HG02884 (cell line): ENCODE measurements around the gene BTBD16.

ENCODE experiments used
- ATAC-seq: cut with Tn5 transposase; IDR thresholded peaks from one replicate; pipeline ENCODE4 v1.9.1; 2021; ENCODE audit warnings: mild to moderate bottlenecking, moderate library complexity; ENCODE audit not compliant: unreplicated experiment

Gene BTBD16

GRCh38 chr10:122308417-122309141, 37.5 kb downstream of the BTBD16 start:
- ATAC-seq: no peak

- ATAC-seq: no peak
These were observed 39.4 kb downstream of the BTBD16 start for GRCh38 chr10:122310311-122311050.

GRCh38 chr10:122311051-122311410, 39.9 kb downstream of the BTBD16 start:
- no peak for ATAC-seq

DNA sequence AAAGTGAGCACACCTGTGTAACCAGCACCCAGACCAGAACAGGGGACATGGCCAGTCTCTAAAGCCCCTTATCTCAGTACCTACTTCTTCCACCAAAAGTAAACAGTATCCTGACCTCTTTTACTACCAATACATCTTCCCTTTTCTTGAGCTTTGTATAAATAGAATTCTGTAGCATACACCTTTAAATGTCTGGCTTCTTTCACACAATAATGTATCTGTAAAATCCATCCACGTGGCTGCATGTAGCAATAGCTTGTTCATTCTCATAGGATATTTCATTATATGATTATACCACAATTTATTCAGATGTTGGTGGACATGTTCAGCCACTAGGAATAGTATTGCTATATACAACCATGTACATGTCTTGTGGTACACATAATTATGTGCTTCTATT, 40.6 kb downstream of the BTBD16 start:
- ATAC-seq: no peak

- no peak for ATAC-seq
These were observed 45.3 kb downstream of the BTBD16 start for GRCh38 chr10:122316224-122316884.

- ATAC-seq: no peak
These were observed 50.9 kb downstream of the BTBD16 start for GRCh38 chr10:122321960-122322359.

DNA sequence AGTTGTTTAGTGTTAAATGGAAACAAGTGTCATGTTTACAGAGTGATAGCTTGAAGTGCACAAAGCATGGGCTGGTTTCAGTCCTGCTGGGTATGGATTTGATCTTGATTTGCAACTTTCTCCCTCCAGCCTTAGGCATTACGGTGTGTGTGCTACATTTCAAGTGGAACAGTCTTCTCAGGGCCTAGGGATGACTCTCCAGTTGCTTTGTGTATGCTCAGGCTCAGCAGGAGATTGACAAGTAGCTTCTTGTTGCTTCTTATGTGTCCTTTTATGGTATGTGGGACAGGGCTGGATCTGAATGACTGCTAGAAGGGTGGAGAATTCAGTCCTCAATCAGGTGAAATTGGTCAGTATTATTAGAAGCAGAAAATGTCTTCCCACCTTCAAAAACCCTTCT, 52.1 kb downstream of the BTBD16 start:
- no peak for ATAC-seq

- no peak for ATAC-seq
These were observed 53.0 kb downstream of the BTBD16 start for GRCh38 chr10:122323941-122324675.

DNA sequence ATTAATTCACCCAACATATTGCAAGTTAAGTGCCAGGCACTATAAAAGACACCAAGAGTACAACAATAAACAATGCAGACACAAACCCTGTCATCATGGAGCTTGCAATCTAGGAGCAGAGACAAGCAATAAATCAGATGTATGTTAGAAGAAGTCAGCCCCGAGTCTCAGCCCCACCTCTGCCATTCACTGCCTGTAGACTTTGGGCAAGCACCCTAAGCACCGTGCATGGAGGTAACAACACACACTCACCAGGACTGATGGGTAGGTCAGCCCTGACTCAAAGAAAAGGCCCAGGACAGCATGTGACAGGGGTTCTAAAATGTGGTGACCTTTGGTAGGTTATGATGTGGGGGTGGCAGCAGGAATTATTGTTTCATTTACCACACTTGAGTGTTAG, 54.1 kb downstream of the BTBD16 start:
- ATAC-seq: no peak

GRCh38 chr10:122326385-122326784, 55.3 kb downstream of the BTBD16 start:
- ATAC-seq: no peak

DNA sequence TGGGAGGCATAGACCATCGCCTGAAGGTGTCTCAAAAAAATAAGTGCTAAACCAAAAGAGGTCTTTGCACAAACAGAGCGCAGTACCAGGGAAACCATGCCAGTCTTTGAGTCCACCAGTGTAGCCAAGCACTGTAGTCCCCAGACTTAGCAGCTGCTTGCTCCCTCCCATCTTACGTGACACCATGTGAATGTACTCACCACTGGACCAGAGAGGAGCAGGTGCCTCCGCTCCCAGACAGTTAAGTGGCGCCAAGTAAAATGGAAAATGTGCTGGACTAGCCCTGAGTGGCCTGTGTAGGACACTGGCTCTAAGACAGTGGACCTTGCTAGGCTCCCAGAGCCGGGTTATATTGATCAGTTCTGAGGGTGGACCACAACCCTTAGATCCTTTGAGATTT, 55.7 kb downstream of the BTBD16 start:
- ATAC-seq: no peak

- ATAC-seq: no peak
These were observed 56.4 kb downstream of the BTBD16 start for GRCh38 chr10:122327237-122328206.

- ATAC-seq: no peak
These were observed 57.6 kb downstream of the BTBD16 start for GRCh38 chr10:122328676-122329075.

DNA sequence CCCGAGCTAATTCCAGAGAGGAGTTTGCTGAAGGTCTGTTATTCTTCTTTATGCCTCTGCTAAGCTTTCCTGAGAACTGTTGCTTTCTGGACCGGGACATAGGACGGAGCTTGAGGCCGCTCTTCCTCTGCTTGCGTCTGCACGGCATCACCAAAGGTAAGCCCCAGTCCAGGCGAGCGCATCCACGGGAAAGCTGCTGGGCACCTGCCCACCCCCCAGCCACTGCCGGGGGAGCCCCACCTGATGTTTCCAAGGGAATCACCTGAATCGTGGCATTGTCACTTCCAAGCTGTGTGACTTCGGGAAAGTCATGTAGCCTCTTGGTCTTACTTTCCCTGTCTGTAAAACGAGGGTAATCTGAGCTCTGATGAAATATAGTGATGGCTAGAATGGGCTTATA, 58.3 kb downstream of the BTBD16 start:
- ATAC-seq: no peak

DNA sequence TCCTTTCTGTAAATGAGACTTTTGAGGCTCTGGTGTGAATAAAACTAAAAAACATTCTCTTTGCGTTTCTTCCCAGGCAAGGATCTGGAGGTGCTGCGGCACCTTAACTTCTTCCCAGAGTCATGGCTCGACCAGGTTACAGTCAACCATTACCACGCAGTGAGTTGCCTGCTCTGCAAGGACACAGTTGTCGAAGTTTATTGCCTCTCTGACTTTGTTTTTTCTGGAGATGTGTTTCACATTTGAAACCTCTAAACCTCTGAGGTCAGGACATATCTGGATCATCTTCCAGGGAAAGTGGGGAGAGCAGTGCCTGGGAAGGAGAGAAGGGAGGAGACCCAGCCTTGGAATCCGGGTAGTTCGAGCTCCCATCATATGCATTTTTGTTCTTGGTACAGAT, 60.0 kb downstream of the BTBD16 start:
- no peak for ATAC-seq

GRCh38 chr10:122331615-122332446, 60.7 kb downstream of the BTBD16 start:
- no peak for ATAC-seq

- no peak for ATAC-seq
These were observed 61.9 kb downstream of the BTBD16 start for GRCh38 chr10:122333037-122333436.

GRCh38 chr10:122336332-122336731, 65.2 kb downstream of the BTBD16 start:
- no peak for ATAC-seq

GRCh38 chr10:122336961-122337360, 65.9 kb downstream of the BTBD16 start:
- no peak for ATAC-seq
